ENCODE measurements around the gene MRPL37. TPM values are rescaled to one million over a fixed set of nuclear protein-coding genes. Genes with fewer than 3 reads are reported as not detected.

MRPL37 gene
- polyA plus RNA-seq, 3 donors, result 7.5 to 47.8 (median 42.5) TPM

DNA sequence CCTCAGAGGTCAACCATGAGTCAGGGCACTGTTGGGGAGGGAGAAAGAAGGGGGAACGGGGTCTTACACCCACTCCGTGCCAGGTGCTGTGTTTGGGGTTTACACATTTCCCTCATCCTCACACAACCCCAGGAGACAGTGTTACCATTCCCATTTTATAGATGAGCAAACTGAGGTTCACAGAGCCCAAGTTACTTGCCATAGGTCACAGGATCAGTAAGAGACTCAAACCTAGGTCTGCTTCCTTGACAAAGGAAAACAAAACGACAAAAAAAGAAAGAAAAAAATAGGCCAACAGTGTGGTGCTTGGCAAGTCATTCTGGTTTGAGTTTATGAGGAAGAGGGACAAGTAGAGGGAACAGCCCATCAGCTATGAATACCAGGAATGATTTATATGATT, 30.9 kb upstream of the MRPL37 start:
- H3K9ac ChIP-seq (ENCODE audit: insufficient read depth, low read length, poor library complexity, severe bottlenecking), result no peak overlapping the region
- TF ChIP-seq, protein P1, sequence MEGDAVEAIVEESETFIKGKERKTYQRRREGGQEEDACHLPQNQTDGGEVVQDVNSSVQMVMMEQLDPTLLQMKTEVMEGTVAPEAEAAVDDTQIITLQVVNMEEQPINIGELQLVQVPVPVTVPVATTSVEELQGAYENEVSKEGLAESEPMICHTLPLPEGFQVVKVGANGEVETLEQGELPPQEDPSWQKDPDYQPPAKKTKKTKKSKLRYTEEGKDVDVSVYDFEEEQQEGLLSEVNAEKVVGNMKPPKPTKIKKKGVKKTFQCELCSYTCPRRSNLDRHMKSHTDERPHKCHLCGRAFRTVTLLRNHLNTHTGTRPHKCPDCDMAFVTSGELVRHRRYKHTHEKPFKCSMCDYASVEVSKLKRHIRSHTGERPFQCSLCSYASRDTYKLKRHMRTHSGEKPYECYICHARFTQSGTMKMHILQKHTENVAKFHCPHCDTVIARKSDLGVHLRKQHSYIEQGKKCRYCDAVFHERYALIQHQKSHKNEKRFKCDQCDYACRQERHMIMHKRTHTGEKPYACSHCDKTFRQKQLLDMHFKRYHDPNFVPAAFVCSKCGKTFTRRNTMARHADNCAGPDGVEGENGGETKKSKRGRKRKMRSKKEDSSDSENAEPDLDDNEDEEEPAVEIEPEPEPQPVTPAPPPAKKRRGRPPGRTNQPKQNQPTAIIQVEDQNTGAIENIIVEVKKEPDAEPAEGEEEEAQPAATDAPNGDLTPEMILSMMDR (IDR thresholded peaks at IDR 0.05), result no peak
- no peaks in the 10 kb centered on the region for H4K20me1 ChIP-seq (ENCODE audit: insufficient read depth, low read length)
- Mint-ChIP-seq H3K27ac (no peak overlapping the region), H3K36me3 (peaks cover 0 to 3% of the 10 kb centered on the region in 2 donors), H3K9me3 (no peaks in the 10 kb centered on the region), H3K4me3 (no peak overlapping the region), H3K27me3 (ENCODE audit: low read depth in 3 of 3) (no peaks in the 10 kb centered on the region), H3K4me1 (peaks cover 4% of the 10 kb centered on the region)
- WGBS (ENCODE audit: insufficient coverage), result 63% methylated on average over 1 of the region's 3 CpGs
- H3K4me3 ChIP-seq (replicated peaks in 1 of 3; ENCODE audit: low read depth in 2 of 3, low read length in 3 of 3), result no peak overlapping the region
- H3K9me3 ChIP-seq (replicated peaks in 1 of 2; ENCODE audit: control insufficient read depth in 1 of 2, insufficient read depth in 1 of 2, low read length in 2 of 2), result no peaks in the 10 kb centered on the region
- no peak overlapping the region for H3K27ac ChIP-seq (ENCODE audit: low read depth in 1 of 2, low read length in 2 of 2)
- H3K36me3 ChIP-seq (replicated peaks in 1 of 2; ENCODE audit: control insufficient read depth in 1 of 2, insufficient read depth in 2 of 2, low read length in 2 of 2), result peaks cover under 1 to 8% of the 10 kb centered on the region in 2 donors
- H3K27me3 ChIP-seq (ENCODE audit: control insufficient read depth in 2 of 2, insufficient read depth in 2 of 2, low read length in 2 of 2), result no peaks in the 10 kb centered on the region
- H2AFZ ChIP-seq (ENCODE audit: insufficient read depth, low read depth, low read length, poor library complexity, severe bottlenecking), result no peak overlapping the region
- no peak for DNase-seq
- intact Hi-C loops (cut with micrococcal nuclease), result no loop called here
- no peaks in the 10 kb centered on the region for H3K4me1 ChIP-seq (ENCODE audit: control insufficient read depth in 1 of 2, insufficient read depth in 2 of 2, low read length in 2 of 2)
- no peaks in the 10 kb centered on the region for H3K79me2 ChIP-seq (ENCODE audit: insufficient read depth, low read length)
- no peak overlapping the region for H3K4me2 ChIP-seq (replicated peaks; ENCODE audit: extremely low read depth, low read length, poor library complexity, severe bottlenecking)

DNA sequence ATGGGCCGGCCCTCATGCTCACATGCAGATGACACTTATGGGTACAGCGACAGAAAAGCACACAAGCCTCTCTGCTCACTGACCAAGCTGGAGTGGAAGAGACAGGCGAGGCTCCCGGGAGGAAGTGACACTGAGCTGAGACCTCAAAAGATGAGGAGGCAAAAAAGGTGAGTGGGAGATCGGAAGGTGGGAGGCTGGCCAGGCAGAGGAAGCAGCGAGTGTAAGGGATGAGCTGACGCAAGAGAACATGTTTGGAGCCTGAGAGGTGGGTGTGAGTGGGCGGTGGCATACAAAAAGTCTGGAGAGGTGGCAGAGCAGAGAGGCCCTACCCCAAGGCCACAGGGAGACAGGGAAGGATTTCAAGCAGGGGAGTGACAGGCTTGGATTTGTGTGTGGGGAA, 29.0 kb upstream of the MRPL37 start:
- intact Hi-C loops (cut with micrococcal nuclease), result no loop called here
- no peak overlapping the region for H3K4me3 Mint-ChIP-seq
- H4K20me1 ChIP-seq (ENCODE audit: insufficient read depth, low read length), result no peaks in the 10 kb centered on the region
- H3K4me3 ChIP-seq (replicated peaks in 1 of 3; ENCODE audit: low read depth in 2 of 3, low read length in 3 of 3), result no peak overlapping the region
- H3K9me3 ChIP-seq (replicated peaks in 1 of 2; ENCODE audit: control insufficient read depth in 1 of 2, insufficient read depth in 1 of 2, low read length in 2 of 2), result no peaks in the 10 kb centered on the region
- H3K36me3 ChIP-seq (replicated peaks in 1 of 2; ENCODE audit: control insufficient read depth in 1 of 2, insufficient read depth in 2 of 2, low read length in 2 of 2), result peaks cover 7 to 13% of the 10 kb centered on the region in 2 donors
- H3K9me3 Mint-ChIP-seq, result no peaks in the 10 kb centered on the region
- no peaks in the 10 kb centered on the region for H3K79me2 ChIP-seq (ENCODE audit: insufficient read depth, low read length)
- H3K9ac ChIP-seq (ENCODE audit: insufficient read depth, low read length, poor library complexity, severe bottlenecking), result no peak overlapping the region
- TF ChIP-seq, protein P1 (IDR thresholded peaks at IDR 0.05), result no peak
- H3K4me2 ChIP-seq (replicated peaks; ENCODE audit: extremely low read depth, low read length, poor library complexity, severe bottlenecking), result no peak overlapping the region
- no peak overlapping the region for H3K27ac ChIP-seq (ENCODE audit: low read depth in 1 of 2, low read length in 2 of 2)
- no peak overlapping the region for H2AFZ ChIP-seq (ENCODE audit: insufficient read depth, low read depth, low read length, poor library complexity, severe bottlenecking)
- no peak for DNase-seq
- H3K27me3 Mint-ChIP-seq (ENCODE audit: low read depth in 3 of 3), result no peaks in the 10 kb centered on the region
- peaks cover 5 to 9% of the 10 kb centered on the region in 2 donors for H3K36me3 Mint-ChIP-seq
- H3K27me3 ChIP-seq (ENCODE audit: control insufficient read depth in 2 of 2, insufficient read depth in 2 of 2, low read length in 2 of 2), result no peaks in the 10 kb centered on the region
- no peaks in the 10 kb centered on the region for H3K4me1 ChIP-seq (ENCODE audit: control insufficient read depth in 1 of 2, insufficient read depth in 2 of 2, low read length in 2 of 2)
- H3K27ac Mint-ChIP-seq, result peak overlapping the region in 4 of 7 donors; percentile 5 to 33 (median 24)
- peaks cover 4% of the 10 kb centered on the region for H3K4me1 Mint-ChIP-seq
- WGBS (ENCODE audit: insufficient coverage), result 82% methylated on average over 8 of the region's 8 CpGs
